Tibial nerve (tissue), 4 donors: ENCODE measurements around the gene BMERB1. TPM values are rescaled to one million over a fixed set of nuclear protein-coding genes. Genes with fewer than 3 reads are reported as not detected.
"Not testable (repeated sequence)": the region's sequence is repeated elsewhere in the genome, so short reads cannot be mapped to it uniquely, and the experiment has no call there.

Source experiments
- DNase-seq, 2 donors: peaks; one replicate each; pipeline ENCODE4 v3.0.0-alpha.2; 2019; ENCODE audit warnings: low spot score in 2 of 2
- H3K27ac ChIP-seq, 4 donors: fragments of 200-600 bp; sonication (generic) in 3 of 4; one replicate each; pipeline ENCODE4 v1.5.1; 2017 to 2019; ENCODE audit warnings: mild to moderate bottlenecking in 1 of 4
- H3K27me3 ChIP-seq, 2 donors: fragments of 200-600 bp; sonication (generic) in 1 of 2; one replicate each; pipeline versions ENCODE4 v1.5.1 to v1.6.0; 2017 to 2019
- H3K36me3 ChIP-seq, 3 donors: fragments of 200-600 bp; sonication (generic); one replicate each; pipeline ENCODE4 v1.5.1; 2018 to 2019
- H3K4me1 ChIP-seq, 4 donors: fragments of 200-600 bp; sonication (generic) in 3 of 4; one replicate each; pipeline ENCODE4 v1.5.1; 2017 to 2019
- H3K4me3 ChIP-seq, 4 donors: fragments of 200-600 bp; sonication (generic) in 3 of 4; one replicate each; pipeline ENCODE4 v1.5.1; 2017 to 2019; ENCODE audit warnings: mild to moderate bottlenecking in 1 of 4, moderate library complexity in 1 of 4
- H3K9me3 ChIP-seq, 4 donors: fragments of 200-600 bp; sonication (generic) in 3 of 4; one replicate each; pipeline ENCODE4 v1.5.1; 2017 to 2019
- EP300 ChIP-seq, 2 donors: sonication (generic); formaldehyde crosslinking; IDR thresholded peaks; one replicate each; pipeline ENCODE4 v1.6.1; 2017; ENCODE audit warnings: antibody characterized with exemption in 2 of 2, mild to moderate bottlenecking in 1 of 2
- POLR2A ChIP-seq, 2 donors: fragments of 450-650 bp; IDR thresholded peaks; one replicate each; pipeline ENCODE4 v1.6.1; 2017; ENCODE audit warnings: antibody characterized with exemption in 2 of 2, mild to moderate bottlenecking in 2 of 2, moderate library complexity in 2 of 2
- WGBS, 2 donors: methylation state at CpG; one replicate each; pipeline ENCODE4 v1.1.5; 2018; 5-methylcytosine and 5-hydroxymethylcytosine counted together
- total RNA-seq, 4 donors: library from RNA; depleted of rRNA; stranded (reverse); fragments of >200 nt; gene quantifications; one replicate each; pipeline ENCODE4 v1.1.0, GENCODE V29; 2016
- TF ChIP-seq, protein P1 (sequence below), 5 experiments: fragments of 200-600 bp in 3 of 5; fragments of 450-650 bp in 2 of 5; sonication (generic) in 3 of 5; IDR thresholded peaks; one replicate each; pipeline ENCODE4 v1.5.1; 2016 to 2019; ENCODE audit warnings: antibody characterized with exemption in 5 of 5, mild to moderate bottlenecking in 3 of 5, moderate library complexity in 2 of 5

Gene BMERB1
- total RNA-seq, 4 donors from 2014 or later, result 42.9 to 85.9 (median 54.8) TPM

DNA sequence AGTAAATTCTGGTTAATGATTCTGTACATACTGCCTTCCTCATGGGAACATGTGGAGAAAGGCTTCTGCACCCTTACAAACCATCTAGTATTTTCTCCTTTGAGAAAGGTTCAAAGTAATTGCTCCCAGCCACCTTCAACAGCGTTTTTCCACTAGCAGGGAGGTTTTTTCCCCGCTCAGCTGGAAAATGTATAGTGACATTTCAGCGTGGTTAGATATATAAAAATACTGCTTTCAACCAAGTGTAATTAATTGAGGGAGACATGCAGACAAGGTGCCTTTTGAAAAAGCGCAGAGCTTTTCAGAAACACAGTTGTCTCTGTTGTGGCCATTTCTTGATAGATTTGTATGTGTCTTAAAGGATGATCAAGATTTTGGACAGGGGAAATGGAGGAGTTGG lies 5.1 kb downstream of the BMERB1 start:
- DNase-seq, result no peak
- peak overlapping the region in 2 of 4 donors; percentile 16 to 58 for H3K27ac ChIP-seq
- H3K36me3 ChIP-seq, result no peaks in the 10 kb centered on the region
- H3K4me3 ChIP-seq, result no peak overlapping the region
- H3K27me3 ChIP-seq, result no peaks in the 10 kb centered on the region
- WGBS, 2 donors, result 75 to 83% methylated on average over 4 of the region's 4 CpGs
- peaks cover 0 to 23% (median 3%) of the 10 kb centered on the region in 4 donors for H3K4me1 ChIP-seq
- no peaks in the 10 kb centered on the region for H3K9me3 ChIP-seq
- TF ChIP-seq, protein P1, sequence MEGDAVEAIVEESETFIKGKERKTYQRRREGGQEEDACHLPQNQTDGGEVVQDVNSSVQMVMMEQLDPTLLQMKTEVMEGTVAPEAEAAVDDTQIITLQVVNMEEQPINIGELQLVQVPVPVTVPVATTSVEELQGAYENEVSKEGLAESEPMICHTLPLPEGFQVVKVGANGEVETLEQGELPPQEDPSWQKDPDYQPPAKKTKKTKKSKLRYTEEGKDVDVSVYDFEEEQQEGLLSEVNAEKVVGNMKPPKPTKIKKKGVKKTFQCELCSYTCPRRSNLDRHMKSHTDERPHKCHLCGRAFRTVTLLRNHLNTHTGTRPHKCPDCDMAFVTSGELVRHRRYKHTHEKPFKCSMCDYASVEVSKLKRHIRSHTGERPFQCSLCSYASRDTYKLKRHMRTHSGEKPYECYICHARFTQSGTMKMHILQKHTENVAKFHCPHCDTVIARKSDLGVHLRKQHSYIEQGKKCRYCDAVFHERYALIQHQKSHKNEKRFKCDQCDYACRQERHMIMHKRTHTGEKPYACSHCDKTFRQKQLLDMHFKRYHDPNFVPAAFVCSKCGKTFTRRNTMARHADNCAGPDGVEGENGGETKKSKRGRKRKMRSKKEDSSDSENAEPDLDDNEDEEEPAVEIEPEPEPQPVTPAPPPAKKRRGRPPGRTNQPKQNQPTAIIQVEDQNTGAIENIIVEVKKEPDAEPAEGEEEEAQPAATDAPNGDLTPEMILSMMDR (IDR thresholded peaks at IDR 0.05), result no peak
- no peak for TF ChIP-seq POLR2A (IDR thresholded peaks at IDR 0.05)
- TF ChIP-seq EP300 (IDR thresholded peaks at IDR 0.05), result no peak

DNA sequence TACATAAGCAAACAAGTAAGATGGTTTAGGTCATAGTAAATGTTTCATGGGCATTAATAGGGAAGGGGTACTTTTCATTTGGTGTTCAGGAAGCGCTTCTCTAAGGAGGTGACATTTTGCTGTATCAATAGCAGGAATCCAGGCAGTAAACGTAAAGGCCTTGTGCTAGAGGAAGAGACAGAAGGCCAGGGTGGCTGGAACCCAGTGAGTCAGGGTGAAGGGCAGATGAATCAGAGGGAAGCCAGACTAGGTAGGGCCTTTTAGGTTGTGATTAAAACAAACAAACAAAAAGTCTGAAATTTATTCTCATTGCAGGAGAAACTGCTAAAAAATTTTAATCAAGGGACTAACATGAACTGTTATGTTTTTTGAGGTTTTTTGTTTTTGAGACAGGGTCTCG lies 6.5 kb downstream of the BMERB1 start:
- TF ChIP-seq, protein P1 (IDR thresholded peaks at IDR 0.05), result no peak
- TF ChIP-seq POLR2A (IDR thresholded peaks at IDR 0.05) (no peak), EP300 (IDR thresholded peaks at IDR 0.05) (no peak)
- Histone ChIP-seq H3K9me3 (peaks cover 0 to 5% (median 0%) of the 10 kb centered on the region in 4 donors), H3K27me3 (no peaks in the 10 kb centered on the region), H3K4me1 (peaks cover 0 to 19% (median 0%) of the 10 kb centered on the region in 4 donors), H3K36me3 (no peaks in the 10 kb centered on the region), H3K27ac (peak overlapping the region in 1 of 4 donors; percentile 67), H3K4me3 (no peak overlapping the region)
- no peak for DNase-seq
- WGBS, 2 donors, result 86 to 92% methylated on average over 3 of the region's 3 CpGs

DNA sequence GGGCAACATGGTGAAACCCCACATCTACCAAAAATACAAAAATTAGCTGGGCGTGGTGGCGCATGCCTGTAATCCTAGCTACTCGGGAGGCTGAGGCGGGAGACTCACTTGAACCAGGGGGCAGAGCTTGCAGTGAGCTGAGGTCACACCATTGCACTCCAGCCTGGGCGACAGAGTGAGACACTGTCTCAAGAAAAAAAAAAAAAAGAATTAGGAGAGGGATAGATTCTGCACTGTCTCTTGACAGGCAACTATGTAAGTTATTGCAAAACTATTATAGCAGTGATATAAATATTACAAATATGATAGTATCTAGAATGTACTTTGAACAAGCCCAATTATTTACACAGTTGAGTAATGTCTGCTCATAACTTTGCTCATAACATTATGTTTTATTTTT lies 7.8 kb downstream of the BMERB1 start:
- H3K27ac ChIP-seq, DNase-seq, H3K27me3 ChIP-seq, H3K36me3 ChIP-seq, H3K9me3 ChIP-seq, H3K4me3 ChIP-seq: not testable (repeated sequence)
- WGBS, 2 donors, result 84 to 97% methylated on average over 5 of the region's 5 CpGs
- peaks cover 0 to 17% (median 0%) of the 10 kb centered on the region in 4 donors for H3K4me1 ChIP-seq

DNA sequence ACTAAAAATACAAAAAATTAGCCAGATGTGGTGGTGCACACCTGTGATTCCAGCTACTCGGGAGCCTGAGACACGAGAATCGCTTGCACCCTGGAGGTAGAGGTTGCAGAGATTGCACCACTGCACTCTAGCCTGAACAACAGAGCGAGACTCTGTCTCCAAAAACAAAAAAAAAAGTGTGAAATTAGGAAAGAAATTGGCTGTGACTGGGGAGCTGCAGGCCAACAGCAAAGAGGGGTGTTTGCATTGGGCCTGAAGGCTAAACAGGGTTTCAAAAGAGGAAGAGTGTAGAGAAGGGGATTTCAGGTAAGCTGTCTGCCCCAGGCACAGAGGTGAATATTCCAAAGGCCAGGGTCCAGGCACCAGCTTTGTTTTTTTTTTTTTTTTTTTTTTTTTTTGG lies 9.4 kb downstream of the BMERB1 start:
- WGBS, 2 donors, result 91 to 94% methylated on average over 4 of the region's 4 CpGs
- peaks cover 0 to 17% (median 0%) of the 10 kb centered on the region in 4 donors for H3K4me1 ChIP-seq
- H3K27me3 ChIP-seq, result no peaks in the 10 kb centered on the region
- H3K27ac ChIP-seq, result no peak overlapping the region
- H3K36me3 ChIP-seq, result peaks cover 0 to 5% (median 0%) of the 10 kb centered on the region in 3 donors
- DNase-seq, result no peak
- no peak overlapping the region for H3K4me3 ChIP-seq
- H3K9me3 ChIP-seq, result peaks cover 0 to 5% (median 0%) of the 10 kb centered on the region in 4 donors
- TF ChIP-seq EP300 (IDR thresholded peaks at IDR 0.05) (no peak), POLR2A (IDR thresholded peaks at IDR 0.05) (no peak)
- TF ChIP-seq, protein P1 (IDR thresholded peaks at IDR 0.05), result no peak

DNA sequence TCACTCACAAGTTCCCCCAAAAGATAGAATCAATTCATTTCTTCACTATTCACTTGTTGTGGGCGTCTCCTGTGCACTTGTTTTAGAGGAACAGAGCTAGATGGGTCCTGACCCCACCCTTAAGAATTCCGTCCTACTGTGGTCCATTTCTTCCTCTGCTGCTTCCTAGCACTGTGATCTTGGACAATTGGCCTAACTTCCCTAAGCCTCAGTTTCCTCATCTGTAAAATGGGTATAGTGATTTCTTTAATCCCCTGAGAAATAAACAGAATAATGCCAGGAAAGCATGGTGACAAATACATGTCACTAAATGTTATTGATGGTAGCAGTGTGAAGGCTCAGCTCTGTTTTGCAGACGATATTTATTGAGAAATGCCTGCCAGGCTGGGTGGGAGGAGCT lies 9.9 kb downstream of the BMERB1 start:
- Histone ChIP-seq H3K27ac (no peak overlapping the region), H3K4me1 (peaks cover 0 to 17% (median 0%) of the 10 kb centered on the region in 4 donors), H3K4me3 (no peak overlapping the region), H3K9me3 (peaks cover 0 to 5% (median 0%) of the 10 kb centered on the region in 4 donors), H3K27me3 (no peaks in the 10 kb centered on the region), H3K36me3 (peaks cover 0 to 5% (median 0%) of the 10 kb centered on the region in 3 donors)
- WGBS, 2 donors, result 92 to 95% methylated on average over 3 of the region's 3 CpGs
- TF ChIP-seq EP300 (IDR thresholded peaks at IDR 0.05) (no peak), POLR2A (IDR thresholded peaks at IDR 0.05) (no peak)
- TF ChIP-seq, protein P1 (IDR thresholded peaks at IDR 0.05), result no peak
- DNase-seq, result no peak

DNA sequence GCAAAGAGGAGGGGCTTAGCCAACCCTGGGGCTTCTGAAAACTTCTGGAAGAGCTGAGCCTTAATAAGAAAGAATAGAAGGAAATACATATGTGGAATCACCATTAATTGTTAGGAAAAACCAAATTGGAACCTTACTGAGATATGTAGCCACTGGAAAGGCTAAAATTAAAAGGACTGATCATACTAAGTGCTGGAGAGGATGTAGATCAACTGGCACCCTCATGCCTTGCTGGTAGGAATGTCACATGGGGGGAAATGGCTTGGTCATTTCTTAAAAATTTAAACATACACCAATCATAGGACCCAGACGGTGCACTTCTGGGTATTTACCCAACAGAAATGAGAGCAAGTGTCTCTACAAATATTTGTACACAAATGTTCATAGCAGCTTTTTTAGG lies 11.1 kb downstream of the BMERB1 start:
- WGBS, 2 donors, result 90 to 91% methylated on average over 1 of the region's 1 CpG
- peaks cover 0 to 6% (median 0%) of the 10 kb centered on the region in 4 donors for H3K4me1 ChIP-seq
- H3K27me3 ChIP-seq, result no peaks in the 10 kb centered on the region
- TF ChIP-seq, protein P1 (IDR thresholded peaks at IDR 0.05), result no peak
- TF ChIP-seq POLR2A (IDR thresholded peaks at IDR 0.05), result no peak
- no peak for TF ChIP-seq EP300 (IDR thresholded peaks at IDR 0.05)
- no peak overlapping the region for H3K4me3 ChIP-seq
- peaks cover 0 to 5% (median 0%) of the 10 kb centered on the region in 4 donors for H3K9me3 ChIP-seq
- H3K36me3 ChIP-seq, result peaks cover 0 to 5% (median 0%) of the 10 kb centered on the region in 3 donors
- no peak for DNase-seq
- no peak overlapping the region for H3K27ac ChIP-seq
